Measurements from ENCODE around the gene SHLD1.

- TF ChIP-seq CTCF (IDR thresholded peaks at IDR 0.05) (no peak), POLR2A (IDR thresholded peaks at IDR 0.05) (no peak)
These were observed 68.1 kb downstream of the SHLD1 start for GRCh38 chr20:5818346-5818681.
